Stimulated activated CD4-positive, alpha-beta T cell treated with anti-CD3 and anti-CD28 coated beads, Interleukin-2, amount 100 ng/mL, for 4 hours (primary cell): Measurements from ENCODE around the gene PTPRF.

ENCODE experiments used
- DNase-seq: peaks from one replicate; pipeline ENCODE4 v3.0.0-alpha.2; 2020; ENCODE audit warnings: low read depth

The PTPRF gene

DNA sequence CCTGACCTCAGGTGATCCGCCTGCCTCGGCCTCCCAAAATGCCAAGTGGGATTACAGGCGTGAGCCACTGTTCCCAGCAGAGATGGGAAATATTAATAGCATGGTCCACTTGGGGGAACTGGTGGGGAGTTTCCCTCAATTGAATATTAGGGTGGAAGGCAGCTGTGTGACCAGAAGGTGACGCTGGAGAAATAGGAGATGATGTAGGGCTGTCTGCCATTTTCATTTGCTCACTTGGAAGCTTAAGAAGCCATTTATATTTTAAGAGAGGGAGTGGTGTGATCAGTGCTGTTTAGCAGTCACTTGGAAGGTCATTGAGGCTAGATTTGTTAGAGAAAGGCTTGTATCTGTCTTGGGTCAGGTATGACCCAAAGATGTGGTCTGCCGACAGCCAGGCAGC lies 139.2 kb downstream of the PTPRF start:
- DNase-seq, result no peak

DNA sequence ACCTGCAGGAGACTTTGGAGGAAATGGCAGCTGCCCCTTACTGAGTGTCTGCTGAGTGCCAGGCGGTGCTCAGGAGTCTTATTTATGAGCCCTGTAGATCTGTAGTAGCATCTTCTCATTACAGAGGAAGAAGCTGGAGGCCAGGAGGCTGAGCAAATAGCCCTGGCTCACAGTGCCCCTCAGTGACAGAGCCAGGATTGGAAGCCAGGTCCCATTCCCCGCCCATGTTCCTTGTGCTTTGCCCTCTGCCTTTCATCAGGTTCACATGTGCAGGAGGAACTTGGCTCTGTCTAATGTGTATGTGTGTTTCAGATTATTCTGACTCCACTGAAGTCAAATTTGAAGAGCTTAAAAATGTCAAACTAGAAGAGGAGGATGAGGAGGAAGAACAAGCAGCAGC lies 140.5 kb downstream of the PTPRF start:
- DNase-seq, result no peak

DNA sequence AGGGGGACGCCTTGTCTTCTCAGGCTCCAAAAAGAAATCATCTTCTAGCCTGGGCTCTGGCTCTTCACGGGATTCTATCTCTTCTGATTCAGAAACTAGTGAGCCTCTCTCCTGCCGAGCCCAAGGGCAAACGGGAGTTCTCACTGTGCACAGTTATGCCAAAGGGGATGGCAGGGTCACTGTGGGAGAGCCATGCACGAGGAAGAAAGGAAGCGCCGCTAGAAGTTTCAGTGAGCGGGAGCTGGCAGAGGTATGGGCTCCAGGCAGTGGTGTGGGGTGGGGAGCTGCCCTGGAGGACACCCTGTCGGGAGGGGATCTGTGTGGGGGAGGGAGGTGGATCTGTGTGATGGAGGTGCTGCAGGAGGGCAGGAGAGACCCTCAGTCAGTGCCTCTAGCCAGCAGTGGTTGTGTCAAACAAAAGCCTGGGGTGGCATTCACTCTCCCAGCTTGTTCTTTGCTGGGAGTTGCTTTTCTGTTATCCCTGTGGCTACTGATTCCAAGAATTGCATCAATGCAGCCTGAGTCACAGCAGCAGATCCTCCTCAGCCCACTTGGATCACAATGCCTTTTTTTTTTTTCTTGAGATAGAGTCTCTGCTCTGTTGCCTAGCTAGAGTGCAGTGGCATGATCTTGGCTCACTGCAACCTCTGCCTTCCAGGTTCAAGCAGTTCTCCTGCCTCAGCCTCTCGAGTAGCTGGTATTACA lies 141.1 kb downstream of the PTPRF start:
- DNase-seq, result no peak

DNA sequence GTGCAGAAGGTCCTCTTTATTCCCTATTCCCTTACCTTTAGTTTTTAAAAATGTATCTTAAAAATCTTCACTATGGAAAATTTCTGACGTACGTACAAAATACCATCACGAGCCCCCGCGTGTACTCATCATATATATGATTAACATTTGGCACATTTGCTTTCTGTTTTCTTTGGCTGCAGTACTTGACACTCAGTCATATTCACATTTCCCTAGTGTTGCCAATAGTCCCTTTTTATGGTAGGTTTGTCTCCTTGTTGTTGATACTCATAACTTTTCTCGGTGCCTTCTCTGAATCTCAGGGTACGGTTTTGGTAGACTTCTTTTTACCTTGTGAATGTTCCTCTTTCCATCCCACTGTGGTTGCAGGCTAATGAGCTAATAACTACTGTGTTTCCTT lies 142.6 kb downstream of the PTPRF start:
- DNase-seq, result no peak
